ENCODE results near the gene TRAF5. TPM values are rescaled to one million over a fixed set of nuclear protein-coding genes. Genes with fewer than 3 reads are reported as not detected.
"Not testable (repeated sequence)": the region's sequence is repeated elsewhere in the genome, so short reads cannot be mapped to it uniquely, and the experiment has no call there.

The TRAF5 gene
- polyA plus RNA-seq, 3 donors = 11.5 to 13.8 (median 11.7) TPM

DNA sequence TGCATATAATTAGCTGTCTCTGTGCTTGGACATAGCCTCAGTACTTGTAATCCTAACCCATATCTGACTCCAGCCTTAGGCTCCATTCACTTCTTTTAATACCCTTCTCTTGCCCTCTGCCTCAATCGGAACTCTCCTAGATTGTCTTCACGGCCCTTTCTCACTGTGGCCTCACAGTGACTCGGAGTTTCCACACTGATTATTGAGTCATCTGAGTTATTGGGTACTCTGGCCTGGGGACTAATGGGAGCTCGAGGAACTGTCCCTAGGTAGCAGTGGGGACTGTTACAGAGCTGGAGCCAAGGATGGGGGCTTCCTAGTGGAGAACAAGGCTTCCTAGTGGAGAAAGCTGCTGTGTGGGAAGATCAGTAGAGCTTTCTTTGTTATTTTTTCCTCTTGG is 17.0 kb downstream of the TRAF5 start:
- no peak for DNase-seq (ENCODE audit: low read depth in 3 of 3, low spot score in 2 of 3)

DNA sequence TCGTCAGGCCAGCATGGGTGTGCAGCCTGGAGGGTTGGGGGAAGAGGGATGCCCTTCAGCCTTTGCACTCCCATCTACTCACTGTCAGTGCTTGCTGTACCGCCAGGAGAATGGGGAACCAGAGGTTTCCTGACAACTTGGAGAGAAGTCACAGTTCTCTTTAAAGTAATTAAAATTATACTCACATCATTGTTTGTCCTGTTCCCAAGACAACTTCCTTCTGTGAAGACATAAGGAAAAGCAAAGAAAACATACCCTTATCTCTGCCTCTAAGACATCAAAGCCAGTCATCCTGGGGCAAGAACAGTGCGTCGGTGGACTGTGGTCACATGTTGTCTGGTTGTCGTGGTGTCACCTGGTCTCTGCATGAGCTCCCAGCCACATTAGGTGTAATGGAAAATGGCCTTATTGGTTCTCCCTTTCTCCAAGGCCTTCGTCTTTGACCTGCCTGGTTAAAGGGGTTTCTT is 17.6 kb downstream of the TRAF5 start:
- no peak for DNase-seq (ENCODE audit: low read depth in 3 of 3, low spot score in 2 of 3)

DNA sequence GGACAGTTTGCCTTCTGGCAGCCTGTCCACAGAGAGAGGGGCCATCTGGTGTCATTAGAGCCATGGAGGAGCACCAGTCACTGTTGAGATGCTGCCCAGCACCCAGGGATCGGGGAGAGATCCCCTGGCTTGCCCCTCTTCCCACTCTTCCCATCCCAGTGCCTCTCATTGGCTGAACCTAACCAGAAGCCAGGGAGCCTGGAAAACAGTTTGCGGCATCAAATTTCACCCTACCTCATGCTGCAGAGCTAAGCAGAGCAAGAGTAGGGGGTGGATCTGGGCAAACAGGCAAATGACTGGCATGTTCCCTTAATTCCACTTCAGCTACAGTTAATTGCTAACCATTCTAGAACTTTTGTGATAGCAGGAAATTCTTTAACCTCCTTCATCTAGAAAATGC is 19.1 kb downstream of the TRAF5 start:
- no peak for DNase-seq (ENCODE audit: low read depth in 3 of 3, low spot score in 2 of 3)

DNA sequence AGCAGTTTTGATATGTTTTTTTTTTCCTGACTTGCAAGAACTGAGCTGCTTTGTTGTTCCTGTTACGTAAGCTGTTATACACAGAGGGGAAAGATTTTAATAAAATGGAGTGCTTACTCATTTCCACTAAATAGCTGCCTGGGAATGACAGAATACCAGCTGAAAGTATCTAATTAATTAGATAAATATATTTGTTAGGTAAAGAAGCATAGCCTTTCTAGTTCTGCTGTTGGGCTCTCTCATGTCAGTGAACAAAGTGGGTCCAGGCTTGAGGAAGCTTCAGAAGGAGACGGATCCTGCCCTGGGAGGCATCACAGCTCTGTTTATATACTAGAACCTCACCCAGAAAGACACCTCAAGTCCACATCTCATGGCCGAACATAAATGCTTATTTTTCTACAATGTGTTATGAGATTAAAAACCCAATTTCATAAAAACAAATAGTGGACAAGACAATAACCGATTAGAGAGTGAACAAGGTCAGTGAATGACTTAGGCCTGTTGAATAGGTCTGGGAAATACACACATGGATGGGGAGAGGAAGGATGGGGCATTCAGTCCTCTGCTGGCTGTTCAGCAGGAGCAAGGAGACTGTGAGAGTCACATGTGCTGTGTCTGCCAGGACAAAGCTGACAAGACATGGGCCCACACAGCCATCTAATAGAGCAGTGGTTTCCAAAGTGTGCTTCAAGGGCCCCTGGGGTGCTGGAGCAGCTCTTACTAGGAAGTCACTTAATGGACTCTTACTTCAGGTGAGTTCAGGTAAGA is 20.6 kb downstream of the TRAF5 start:
- DNase-seq (ENCODE audit: low read depth in 3 of 3, low spot score in 2 of 3) = no peak

DNA sequence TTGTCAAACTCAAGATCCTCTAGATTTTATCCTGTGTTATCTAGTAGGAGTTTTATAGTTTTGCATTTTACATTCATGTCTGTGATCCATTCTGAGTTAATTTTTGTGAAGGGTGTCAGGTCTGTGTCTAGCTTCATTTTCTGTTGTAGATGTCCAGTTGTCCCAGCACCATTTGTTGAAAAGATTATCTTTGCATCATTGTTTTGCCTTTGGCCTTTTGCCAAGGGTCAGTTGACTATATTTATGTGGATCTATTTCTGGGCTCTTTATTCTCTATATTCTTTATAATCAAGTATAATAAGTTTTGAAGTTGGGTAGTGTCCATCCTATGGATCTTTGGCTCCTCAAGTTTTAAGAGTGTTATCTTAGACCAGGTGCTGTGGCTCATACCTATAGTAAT is 21.9 kb downstream of the TRAF5 start:
- no peak for DNase-seq (ENCODE audit: low read depth in 3 of 3, low spot score in 2 of 3)

DNA sequence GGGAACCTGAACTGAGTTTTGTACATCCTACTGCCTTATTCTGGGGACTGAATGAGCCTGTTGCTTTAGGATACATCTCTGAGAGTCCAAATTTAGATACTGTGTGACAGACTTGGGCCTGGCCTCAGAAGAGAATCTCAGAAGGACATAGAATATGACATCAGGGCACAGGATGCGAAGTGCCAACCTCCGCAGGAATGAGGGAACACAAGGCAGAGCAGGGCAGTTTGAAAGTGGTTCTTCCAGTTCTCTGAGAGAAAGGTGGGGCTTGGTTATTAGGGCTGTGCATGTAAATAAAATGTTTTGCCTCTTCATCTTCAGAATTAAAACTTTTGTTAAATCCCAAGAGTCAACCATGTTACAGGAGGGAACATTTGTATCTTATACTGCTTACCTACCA is 23.1 kb downstream of the TRAF5 start:
- no peak for DNase-seq (ENCODE audit: low read depth in 3 of 3, low spot score in 2 of 3)

DNA sequence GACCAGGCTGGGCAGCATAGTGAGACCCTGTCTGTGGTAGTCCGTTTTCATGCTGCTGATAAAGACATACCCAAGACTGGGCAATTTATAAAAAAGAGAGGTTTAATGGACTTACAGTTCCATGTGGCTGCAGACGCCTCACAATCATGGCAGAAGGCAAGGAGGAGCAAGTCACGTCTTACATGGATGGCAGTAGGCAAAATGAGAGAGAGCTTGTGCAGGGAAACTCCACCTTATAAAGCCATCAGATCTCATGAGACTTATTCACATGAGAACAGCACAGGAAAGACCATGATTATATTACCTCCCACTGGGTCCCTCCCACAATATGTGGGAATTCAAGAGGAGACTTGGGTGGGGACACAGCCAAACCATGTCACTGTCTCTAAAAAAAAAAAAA is 25.4 kb downstream of the TRAF5 start:
- DNase-seq (ENCODE audit: low read depth in 3 of 3, low spot score in 2 of 3) = not testable (repeated sequence)

DNA sequence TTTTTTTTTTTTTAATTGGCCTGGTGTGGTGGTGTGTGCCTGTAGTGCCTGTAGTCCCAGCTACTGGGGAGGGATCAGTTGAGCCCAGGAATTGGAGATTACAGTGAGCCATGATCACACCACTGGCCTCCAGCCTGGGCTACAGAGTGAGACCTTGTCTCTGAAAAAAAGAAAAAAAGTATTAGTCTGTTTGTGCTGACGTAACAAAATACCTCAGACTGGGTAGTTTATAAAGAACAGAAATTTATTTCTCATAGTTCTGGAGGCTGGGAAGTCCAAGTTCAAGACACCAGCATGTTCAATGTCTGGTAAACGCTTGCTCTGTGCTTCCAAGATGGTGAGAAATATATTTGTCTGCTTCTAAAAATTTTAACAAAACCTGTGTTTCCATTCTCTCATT is 25.8 kb downstream of the TRAF5 start:
- DNase-seq (ENCODE audit: low read depth in 3 of 3, low spot score in 2 of 3) = no peak

DNA sequence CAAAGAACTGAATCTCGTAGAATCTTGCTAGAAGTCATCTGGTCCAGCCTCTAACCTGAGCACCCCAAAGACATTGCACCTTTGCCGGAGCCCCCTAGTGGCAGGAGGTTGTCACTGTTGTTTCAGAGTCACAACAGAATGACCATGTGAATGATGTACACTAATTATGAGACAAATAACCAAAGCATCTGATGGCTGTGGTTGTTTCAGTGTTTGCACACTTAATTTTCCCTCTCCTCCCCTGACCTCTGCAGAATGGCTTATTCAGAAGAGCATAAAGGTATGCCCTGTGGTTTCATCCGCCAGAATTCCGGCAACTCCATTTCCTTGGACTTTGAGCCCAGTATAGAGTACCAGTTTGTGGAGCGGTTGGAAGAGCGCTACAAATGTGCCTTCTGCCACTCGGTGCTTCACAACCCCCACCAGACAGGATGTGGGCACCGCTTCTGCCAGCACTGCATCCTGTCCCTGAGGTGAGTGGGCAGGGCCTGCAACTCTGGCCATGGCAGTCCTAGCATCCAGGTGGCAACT is 26.4 kb downstream of the TRAF5 start:
- no peak for DNase-seq (ENCODE audit: low read depth in 3 of 3, low spot score in 2 of 3)

DNA sequence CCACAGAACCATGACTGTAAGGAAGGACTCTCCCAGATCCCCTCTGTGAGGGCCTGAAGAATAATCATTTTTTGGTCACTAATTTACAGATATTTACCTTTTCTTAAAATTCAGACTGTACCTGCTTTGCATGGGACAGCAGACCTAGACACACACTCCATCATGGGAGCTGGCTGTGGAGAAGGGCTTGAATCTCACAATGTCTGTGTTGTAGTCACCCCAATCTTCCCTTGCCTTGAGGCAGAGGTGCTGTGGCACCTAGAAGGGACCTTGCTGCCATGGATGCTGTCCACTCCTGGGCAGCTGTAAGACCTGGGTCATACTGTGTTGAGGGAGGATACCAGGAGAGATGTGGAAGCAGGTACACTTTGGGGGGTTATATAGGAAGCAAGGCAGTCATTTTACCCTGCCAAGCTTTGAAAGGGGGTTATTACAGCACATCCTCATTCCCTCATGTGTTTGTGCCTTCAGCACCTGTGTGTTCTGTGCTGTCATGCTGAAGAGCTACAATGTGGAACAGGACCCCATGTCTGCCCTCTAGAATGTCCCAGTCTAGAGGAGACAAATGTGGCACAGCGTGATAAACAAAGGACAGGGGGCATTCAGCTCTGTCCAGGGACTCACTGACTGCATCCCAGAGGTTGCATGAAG is 27.1 kb downstream of the TRAF5 start:
- no peak for DNase-seq (ENCODE audit: low read depth in 3 of 3, low spot score in 2 of 3)

DNA sequence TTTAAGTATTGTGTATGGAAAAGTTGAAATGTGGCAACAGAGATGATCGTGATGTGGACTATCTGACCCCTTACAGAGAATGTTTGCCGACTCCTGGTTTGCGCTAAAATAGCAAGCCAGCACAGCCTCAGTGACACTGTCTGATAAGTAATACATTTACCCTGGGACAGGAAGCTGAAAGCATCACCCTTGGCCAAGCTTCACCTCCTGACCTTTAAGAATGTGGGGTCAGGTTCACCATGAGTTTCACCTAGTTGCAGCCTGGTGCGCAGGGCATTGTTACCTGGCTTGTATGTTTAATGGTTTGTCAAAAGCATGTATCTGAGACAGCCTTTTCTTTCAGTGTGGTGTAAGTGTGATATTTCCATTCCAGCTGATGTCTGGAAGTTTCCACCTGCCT is 29.2 kb downstream of the TRAF5 start:
- DNase-seq (ENCODE audit: low read depth in 3 of 3, low spot score in 2 of 3) = no peak

DNA sequence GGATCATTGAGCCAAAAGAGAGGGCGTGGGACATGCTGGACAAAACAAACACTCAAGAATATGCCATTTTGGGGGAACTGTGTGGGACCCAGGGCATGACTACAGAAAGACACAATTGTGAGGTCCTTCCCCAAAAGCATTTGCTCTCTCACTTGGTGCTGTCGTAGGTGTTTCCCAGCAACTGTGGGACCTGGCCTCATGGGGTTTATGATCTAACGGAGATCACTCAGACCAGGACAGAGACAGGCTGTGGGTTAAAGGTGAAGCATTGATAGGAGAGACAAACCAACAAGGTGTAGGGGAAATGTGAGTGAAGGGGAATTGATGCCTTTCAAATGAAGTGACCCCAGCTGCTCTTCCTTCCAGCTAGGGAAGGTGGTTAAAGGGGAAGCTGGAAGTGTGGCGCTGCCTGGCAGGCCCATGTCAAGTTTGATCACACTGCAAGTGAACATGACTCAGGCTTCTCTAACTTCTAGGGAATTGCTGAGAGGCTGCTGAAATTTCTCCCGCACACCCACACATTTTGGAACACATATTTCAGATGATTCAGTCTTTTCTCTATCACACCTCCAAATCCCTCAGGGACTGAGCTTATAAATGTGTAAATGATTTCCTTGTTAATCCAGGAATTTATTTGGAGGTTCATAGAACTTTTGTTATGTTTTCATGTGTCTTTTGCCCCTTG is 30.2 kb downstream of the TRAF5 start:
- no peak for DNase-seq (ENCODE audit: low read depth in 3 of 3, low spot score in 2 of 3)

DNA sequence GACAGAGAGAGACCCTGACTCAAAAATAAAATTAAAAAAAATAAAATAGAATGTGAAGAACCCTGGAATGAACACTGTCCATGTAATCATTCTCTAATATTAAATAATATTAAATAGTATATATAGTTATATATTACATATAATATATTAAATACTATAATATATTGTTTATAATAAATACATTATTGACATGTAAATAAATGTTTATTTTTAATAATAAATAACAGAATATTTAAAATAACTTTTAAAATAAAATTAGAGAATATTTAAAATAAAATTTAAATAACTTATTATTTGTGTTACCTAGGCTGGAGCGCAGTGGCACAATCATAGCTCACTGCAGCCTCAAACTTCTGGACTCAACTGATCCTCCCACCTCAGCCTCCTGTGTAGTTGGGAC is 32.1 kb downstream of the TRAF5 start:
- no peak for DNase-seq (ENCODE audit: low read depth in 3 of 3, low spot score in 2 of 3)

DNA sequence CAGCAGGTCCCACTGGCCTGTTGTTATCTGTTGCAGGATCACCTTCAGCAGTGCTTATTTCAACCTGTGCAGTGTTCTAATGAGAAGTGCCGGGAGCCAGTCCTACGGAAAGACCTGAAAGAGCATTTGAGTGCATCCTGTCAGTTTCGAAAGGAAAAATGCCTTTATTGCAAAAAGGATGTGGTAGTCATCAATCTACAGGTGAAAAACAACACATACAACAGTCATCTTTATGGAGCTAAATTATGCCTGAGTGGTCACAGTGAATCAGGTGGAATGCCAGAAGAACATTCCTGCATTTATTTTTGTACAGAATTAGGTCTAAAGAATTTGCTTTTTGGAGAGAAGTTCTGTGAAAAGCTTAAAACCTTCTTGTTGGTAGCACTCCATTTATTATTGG is 33.2 kb downstream of the TRAF5 start:
- DNase-seq (ENCODE audit: low read depth in 3 of 3, low spot score in 2 of 3) = no peak

DNA sequence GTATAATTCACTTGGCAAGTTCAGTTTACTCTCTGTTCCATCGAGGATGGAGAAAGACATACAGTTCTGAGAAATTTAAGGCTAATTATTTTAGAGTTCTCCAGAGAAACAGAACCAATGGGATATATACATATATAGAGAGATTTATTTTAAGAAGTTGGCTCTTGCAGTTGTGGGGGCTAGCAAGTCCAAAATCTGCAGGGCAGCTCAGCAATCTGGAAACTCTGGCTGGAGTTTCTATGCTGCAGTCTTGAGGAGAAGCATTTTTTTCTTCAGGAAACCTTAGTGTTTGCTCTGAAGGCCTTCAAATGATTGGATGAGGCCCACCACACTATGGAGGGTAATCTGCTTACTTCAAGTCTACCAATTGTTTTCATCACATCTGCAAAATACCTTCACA is 34.6 kb downstream of the TRAF5 start:
- DNase-seq (ENCODE audit: low read depth in 3 of 3, low spot score in 2 of 3) = no peak

DNA sequence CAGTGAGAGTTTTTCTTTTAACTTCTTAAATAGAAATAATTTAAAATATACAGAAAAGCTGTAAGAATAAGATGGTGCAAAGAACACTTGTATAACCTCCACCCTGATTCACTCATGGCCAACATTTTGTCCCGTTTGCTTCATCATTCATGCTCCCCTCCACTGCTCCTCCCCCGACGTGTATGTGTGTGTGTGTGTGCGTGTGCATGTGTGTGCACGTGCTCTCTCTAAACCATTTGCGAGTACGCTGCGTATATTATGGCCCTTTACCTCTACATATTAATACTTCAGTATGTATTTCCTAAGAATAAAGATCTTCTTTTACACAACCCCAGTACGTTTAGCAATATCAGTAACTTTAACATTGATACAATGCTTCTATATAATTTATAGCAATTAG is 43.0 kb downstream of the TRAF5 start:
- no peak for DNase-seq (ENCODE audit: low read depth in 3 of 3, low spot score in 2 of 3)

DNA sequence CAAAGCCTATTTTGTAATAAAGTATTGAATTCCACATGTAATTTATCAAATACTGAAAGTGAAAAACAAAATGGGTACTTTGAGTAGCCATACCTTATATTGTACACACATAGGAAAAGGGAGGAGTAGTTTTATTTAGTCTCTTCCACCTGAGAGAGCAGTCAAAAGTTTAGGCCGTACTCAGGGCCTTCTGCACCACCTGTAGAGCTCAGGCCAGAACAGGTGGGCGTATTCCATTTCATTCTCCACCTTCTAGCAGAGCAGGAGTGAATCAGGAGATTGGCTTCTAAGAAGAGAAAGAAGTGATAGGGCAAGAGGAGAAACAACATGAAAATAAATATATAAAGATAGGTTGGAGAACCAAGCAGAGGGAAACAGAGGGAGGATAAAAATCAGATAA is 44.0 kb downstream of the TRAF5 start:
- no peak for DNase-seq (ENCODE audit: low read depth in 3 of 3, low spot score in 2 of 3)

DNA sequence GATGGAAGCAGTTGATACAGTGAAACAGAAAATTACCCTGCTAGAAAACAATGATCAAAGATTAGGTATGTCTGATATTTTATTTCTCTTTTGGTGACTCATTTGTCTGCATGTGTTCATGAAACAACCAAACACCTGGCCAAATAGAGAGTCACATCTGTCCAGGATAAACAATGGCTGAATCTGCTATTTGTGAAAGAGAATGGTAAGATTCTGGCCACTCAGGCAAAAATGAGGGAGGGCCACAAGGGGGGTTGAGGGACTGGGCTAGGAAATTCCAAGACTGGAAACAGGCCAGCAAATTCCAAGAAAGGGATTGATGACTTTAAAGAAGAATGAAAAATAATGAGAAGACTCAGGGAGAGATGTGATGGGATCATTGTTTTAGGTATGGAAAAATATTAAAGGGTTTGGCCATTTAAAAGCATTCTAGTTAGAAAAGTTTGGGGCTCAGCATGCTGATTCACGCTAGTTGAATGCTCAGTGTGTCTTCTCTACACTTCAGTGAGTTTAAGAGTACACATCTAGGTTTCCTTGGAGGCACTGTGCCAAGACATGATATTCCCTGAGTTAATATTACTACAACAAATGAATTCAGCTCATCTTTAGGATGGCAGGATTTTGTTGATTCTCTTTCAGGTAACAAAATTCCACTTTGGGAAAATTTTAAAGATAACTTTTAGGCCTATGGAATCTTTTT is 44.9 kb downstream of the TRAF5 start:
- no peak for DNase-seq (ENCODE audit: low read depth in 3 of 3, low spot score in 2 of 3)

DNA sequence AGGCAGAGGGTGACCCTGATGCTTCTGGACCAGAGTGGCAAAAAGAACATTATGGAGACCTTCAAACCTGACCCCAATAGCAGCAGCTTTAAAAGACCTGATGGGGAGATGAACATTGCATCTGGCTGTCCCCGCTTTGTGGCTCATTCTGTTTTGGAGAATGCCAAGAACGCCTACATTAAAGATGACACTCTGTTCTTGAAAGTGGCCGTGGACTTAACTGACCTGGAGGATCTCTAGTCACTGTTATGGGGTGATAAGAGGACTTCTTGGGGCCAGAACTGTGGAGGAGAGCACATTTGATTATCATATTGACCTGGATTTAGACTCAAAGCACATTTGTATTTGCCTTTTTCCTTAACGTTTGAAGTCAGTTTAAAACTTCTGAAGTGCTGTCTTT is 45.8 kb downstream of the TRAF5 start:
- DNase-seq (ENCODE audit: low read depth in 3 of 3, low spot score in 2 of 3) = no peak

DNA sequence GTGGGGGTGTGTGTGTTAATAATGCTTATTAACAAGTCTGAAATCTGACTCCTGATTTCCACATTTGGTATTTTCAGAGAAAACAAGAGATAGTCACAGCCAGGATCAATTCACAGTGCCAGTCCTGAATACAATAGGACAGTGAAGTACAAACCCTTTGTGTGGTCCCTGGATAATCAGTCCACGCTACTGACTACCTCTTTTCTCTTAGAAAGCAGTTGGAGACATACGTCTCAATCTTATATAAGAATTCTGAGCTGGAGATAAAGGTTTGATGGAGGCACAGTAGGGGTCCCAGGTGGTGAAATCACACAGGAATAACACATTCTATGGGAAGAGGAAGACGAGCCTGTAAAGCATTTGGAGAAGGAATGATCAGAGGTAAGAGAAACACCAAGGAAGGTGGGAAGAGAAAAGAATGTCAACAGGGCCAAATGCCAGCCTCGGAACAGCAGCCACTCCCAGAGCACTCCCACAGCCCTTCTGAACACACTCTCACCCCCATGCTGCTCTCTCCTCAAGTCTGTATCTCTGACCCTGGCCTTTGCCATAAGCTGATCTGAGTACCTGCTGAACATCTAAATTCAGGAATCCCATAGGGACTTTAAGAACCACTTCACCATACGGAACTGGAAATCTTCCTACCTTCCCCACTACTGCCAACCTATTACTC is 48.6 kb downstream of the TRAF5 start:
- DNase-seq (ENCODE audit: low read depth in 3 of 3, low spot score in 2 of 3) = no peak

DNA sequence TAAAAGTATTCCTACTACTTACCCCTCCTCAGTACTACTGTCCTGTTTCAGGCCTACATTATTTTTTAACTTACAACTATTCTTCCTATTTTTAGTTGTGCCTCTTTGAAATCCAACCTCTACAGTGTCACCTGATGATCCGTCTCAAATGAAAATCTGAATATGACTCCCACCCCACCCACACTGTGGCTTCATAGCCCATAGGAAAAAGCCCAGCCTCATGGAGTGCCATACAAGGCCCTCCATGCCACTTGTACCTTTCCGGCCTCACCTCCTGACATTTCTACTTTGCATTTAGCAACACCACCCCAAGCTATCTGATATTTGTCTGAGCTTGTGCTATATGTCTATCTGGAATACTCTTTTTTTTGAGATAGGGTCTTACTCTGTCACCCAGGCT is 49.3 kb downstream of the TRAF5 start:
- DNase-seq (ENCODE audit: low read depth in 3 of 3, low spot score in 2 of 3) = no peak
